PC-9 (cell line): ENCODE results near the gene ACSF2. TPM values are rescaled to one million over a fixed set of nuclear protein-coding genes. Genes with fewer than 3 reads are reported as not detected.
A peak's percentile ranks its signal among the peaks of the same experiment; 100 is the strongest.

Source experiments
- BruUV-seq: library from RNA; stranded (reverse); fragments of 400-500 nt; replicated peaks from 2 replicates; lab custom pipeline; 2021; lab: Mats Ljungman, UMichigan
- CTCF ChIA-PET: fragments of 300-600 bp; sonication (Branson Sonifier 250); formaldehyde crosslinking; loops from one replicate; lab custom pipeline; 2022; ENCODE audit warnings: antibody characterized with exemption; lab: Charles Lee
- POLR2A ChIA-PET: fragments of 300-600 bp; sonication (Branson Sonifier 250); formaldehyde crosslinking; loops from one replicate; lab custom pipeline; 2022; ENCODE audit warnings: antibody characterized with exemption; ENCODE audit not compliant: unreplicated experiment; lab: Charles Lee
- DNase-seq, 2 experiments: peaks; one replicate each; pipeline versions ENCODE4 v3.0.0 to v3.0.0-alpha.2; 2015 to 2022; ENCODE audit warnings: mixed read lengths in 1 of 2
- H2AFZ ChIP-seq: fragments of 200-600 bp; sonication (generic); 2 replicates; pipeline ENCODE4 v1.8.1; 2017; ENCODE audit warnings: antibody characterized with exemption
- H3F3A ChIP-seq: fragments of 200-600 bp; sonication (generic); 2 replicates; pipeline ENCODE4 v1.8.1; 2017; ENCODE audit warnings: antibody characterized with exemption, mild to moderate bottlenecking, low read depth; ENCODE audit not compliant: insufficient read depth
- H3K27ac ChIP-seq: fragments of 200-600 bp; sonication (generic); 2 replicates; pipeline ENCODE4 v1.6.1; 2016; ENCODE audit warnings: mixed run types
- H3K27me3 ChIP-seq: fragments of 200-600 bp; sonication (generic); 2 replicates; pipeline ENCODE4 v1.6.1; 2016; ENCODE audit warnings: low read depth, mixed run types; ENCODE audit not compliant: insufficient read depth
- H3K36me3 ChIP-seq: fragments of 200-600 bp; sonication (generic); 2 replicates; pipeline ENCODE4 v1.6.1; 2016; ENCODE audit warnings: low read depth, mixed run types
- H3K4me1 ChIP-seq: fragments of 200-600 bp; sonication (generic); replicated peaks from 2 replicates; pipeline ENCODE4 v1.6.1; 2016; ENCODE audit warnings: mixed run types; ENCODE audit not compliant: insufficient read depth
- H3K4me2 ChIP-seq: fragments of 200-600 bp; sonication (generic); 2 replicates; pipeline ENCODE4 v1.6.1; 2017; ENCODE audit warnings: mixed run types
- H3K4me3 ChIP-seq: fragments of 200-600 bp; sonication (generic); 2 replicates; pipeline ENCODE4 v1.6.1; 2016; ENCODE audit warnings: mixed run types
- H3K79me2 ChIP-seq: fragments of 200-600 bp; sonication (generic); 2 replicates; pipeline ENCODE4 v1.6.1; 2017; ENCODE audit warnings: low read depth, mixed run types
- H3K9me2 ChIP-seq: fragments of 200-600 bp; sonication (generic); 2 replicates; pipeline ENCODE4 v1.8.1; 2017; ENCODE audit warnings: mild to moderate bottlenecking; ENCODE audit not compliant: insufficient read depth
- H3K9me3 ChIP-seq: fragments of 200-600 bp; sonication (generic); 2 replicates; pipeline ENCODE4 v1.8.1; 2016; ENCODE audit warnings: low read depth; ENCODE audit not compliant: insufficient read depth
- H4K20me1 ChIP-seq: fragments of 200-600 bp; sonication (generic); 2 replicates; pipeline ENCODE4 v1.8.1; 2017; ENCODE audit not compliant: insufficient read depth
- CTCF ChIP-seq: fragments of 200-600 bp; sonication (generic); conservative IDR thresholded peaks from 2 replicates; pipeline ENCODE4 v1.6.1; 2017; ENCODE audit warnings: mixed run types, antibody characterized with exemption, mild to moderate bottlenecking, moderate library complexity
- EZH2 ChIP-seq: fragments of 200-600 bp; sonication (generic); IDR thresholded peaks from 2 replicates; pipeline ENCODE4 v1.8.0; 2017; ENCODE audit warnings: antibody characterized with exemption, low read depth
- intact Hi-C: fragments of 100-400 bp; cut with micrococcal nuclease; formaldehyde crosslinking; loops from one replicate; pipeline ENCODE4 v1.10.0; 2022; ENCODE audit not compliant: unreplicated experiment
- total RNA-seq: library from RNA; stranded (reverse); gene quantifications from 2 replicates; pipeline ENCODE4 v1.2.3, GENCODE V29; 2021

ACSF2 gene
- total RNA-seq, 1 experiment from 2014 or later = 154 TPM

DNA sequence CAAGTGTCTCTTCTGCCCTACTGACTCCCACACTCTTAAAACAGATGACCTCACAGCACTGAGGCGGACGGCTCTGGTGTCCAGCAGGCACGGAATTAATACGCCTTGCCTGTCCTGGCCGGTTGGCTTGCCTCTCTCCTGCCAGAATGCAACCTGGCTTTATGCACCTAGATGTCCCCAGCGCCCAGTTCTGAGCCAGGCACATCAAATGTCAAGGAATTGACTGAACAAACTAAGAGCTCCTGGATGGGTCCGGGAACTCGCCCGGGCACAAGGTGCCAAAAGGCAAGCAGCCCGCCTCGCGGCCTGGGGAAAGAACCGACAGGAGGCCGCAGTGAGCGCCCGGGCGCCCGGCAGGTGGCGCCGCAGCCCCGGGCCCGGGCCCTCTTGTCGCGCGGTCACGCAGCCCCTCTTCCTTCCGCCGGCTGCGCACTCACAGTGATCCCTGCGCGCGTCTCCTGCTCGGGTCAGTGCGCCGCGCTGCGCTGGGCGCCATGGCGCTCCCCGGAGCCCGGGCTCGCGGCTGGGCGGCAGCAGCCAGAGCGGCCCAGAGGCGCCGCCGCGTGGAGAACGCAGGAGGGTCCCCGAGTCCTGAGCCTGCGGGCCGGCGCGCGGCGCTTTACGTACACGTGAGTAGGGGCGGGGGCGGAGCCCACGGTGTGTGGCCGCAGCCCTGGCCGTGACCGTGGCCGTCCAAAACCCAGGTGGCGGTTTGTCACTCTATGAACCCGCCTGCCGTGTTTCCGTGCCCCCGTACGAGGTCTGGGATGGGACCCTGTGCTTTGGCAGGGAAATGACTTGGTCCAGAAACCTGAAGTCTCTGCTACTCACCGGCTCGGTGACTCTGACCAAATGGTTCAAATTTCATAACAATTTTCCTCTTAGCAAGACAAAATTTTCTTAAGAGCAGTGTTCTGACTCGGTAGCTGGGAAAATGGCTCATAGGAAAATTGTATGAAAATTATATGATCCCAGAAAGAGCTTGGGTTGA, 52.7 kb downstream of the ACSF2 start, which contains the start of gene RSAD1:
RSAD1 (plus strand) TSS at position 470 of the 991 bp plus-strand sequence; CDS start at position 495, 25 bp downstream.
- TF ChIP-seq CTCF (peak; percentile 83), EZH2 (no peak)
- Histone ChIP-seq H3K9me2 (no peaks in the 10 kb centered on the region), H3K79me2 (peaks cover 16% of the 10 kb centered on the region), H3K27ac (peak within 1 kb of the TSS; percentile 54), H3K4me2 (peak within 1 kb of the TSS; percentile 79), H3K4me1 (peaks cover 32% of the 10 kb centered on the region), H3F3A (peaks cover 57% of the 10 kb centered on the region), H4K20me1 (no peaks in the 10 kb centered on the region; the same call in 1 of the 2 replicates), H3K27me3 (no peaks in the 10 kb centered on the region), H3K9me3 (no peaks in the 10 kb centered on the region), H2AFZ (peak within 1 kb of the TSS; percentile 83), H3K4me3 (peak within 1 kb of the TSS; percentile 86), H3K36me3 (0 out of 2 replicates have a peak, but pooled peaks cover 2% of the 10 kb centered on the region)
- TSS peak; percentile 10 for BruUV-seq
- DNase-seq = peak; percentile 81 to 93
- ChIA-PET POLR2A (interaction anchor here (0.6 kb wide), 2 partner anchors 149 to 163 kb away, joined by 3 to 11 read pairs; no protein-coding TSS in a partner anchor), CTCF (interaction anchor here (0.5 to 1.8 kb wide), 14 partner anchors 9 to 458 kb away, joined by 3 to 17 read pairs (median 4); partner anchors contain the start of gene LRRC59)
- intact Hi-C loops = loop anchor here (1.0 to 10.0 kb wide), 8 partner anchors 54 to 384 kb away; partner anchors contain the start of genes LRRC59, PDK2 and TMEM92

- no peaks in the 10 kb centered on the region for H3K27me3 ChIP-seq
- ChIA-PET POLR2A (interaction anchor here (0.6 kb wide), 1 partner anchor 148 kb away, joined by 11 read pairs; no protein-coding TSS in a partner anchor), CTCF (interaction anchor here (0.6 to 1.8 kb wide), 8 partner anchors 8 to 457 kb away, joined by 3 to 6 read pairs (median 3); partner anchors contain the start of gene LRRC59)
- BruUV-seq = no TSS peak
- peak overlapping the region; percentile 79 for H3K4me2 ChIP-seq
- intact Hi-C loops = loop anchor here (1.0 to 10.0 kb wide), 5 partner anchors 88 to 385 kb away; partner anchors contain the start of genes PDK2 and TMEM92
- peak overlapping the region; percentile 83 for H2AFZ ChIP-seq
- peak; percentile 71 to 82 for DNase-seq
- H3K9me2 ChIP-seq = no peaks in the 10 kb centered on the region
- peaks cover 32% of the 10 kb centered on the region for H3K4me1 ChIP-seq
- no peaks in the 10 kb centered on the region for H3K9me3 ChIP-seq
- peaks cover 16% of the 10 kb centered on the region for H3K79me2 ChIP-seq
- H4K20me1 ChIP-seq = no peaks in the 10 kb centered on the region; the same call in 1 of the 2 replicates
- peak overlapping the region; percentile 41 for H3K27ac ChIP-seq
- 0 out of 2 replicates have a peak, but pooled peaks cover 5% of the 10 kb centered on the region for H3K36me3 ChIP-seq
- H3F3A ChIP-seq = peaks cover 51% of the 10 kb centered on the region
- H3K4me3 ChIP-seq = peak overlapping the region; percentile 86
- TF ChIP-seq CTCF (peak; percentile 58), EZH2 (no peak)
Observed at GRCh38 chr17:50479522-50480141, 53.6 kb downstream of the ACSF2 start.
